Globus pallidus (tissue), 1 donor: ENCODE measurements around the gene SH3PXD2B.
"Not testable (repeated sequence)": the region's sequence is repeated elsewhere in the genome, so short reads cannot be mapped to it uniquely, and the experiment has no call there.

Source experiments
- DNase-seq: peaks from one replicate; pipeline ENCODE4 v3.0.0-alpha.2; 2015; ENCODE audit warnings: low spot score

Gene SH3PXD2B

GRCh38 chr5:172336676-172337285 is 117.5 kb downstream of the SH3PXD2B start:
- no peak for DNase-seq

- no peak for DNase-seq
Measured at GRCh38 chr5:172336264-172336663, 118.1 kb downstream of the SH3PXD2B start.

- no peak for DNase-seq
Measured at GRCh38 chr5:172335721-172336120, 118.6 kb downstream of the SH3PXD2B start.

- no peak for DNase-seq
Measured at GRCh38 chr5:172334641-172335040, 119.7 kb downstream of the SH3PXD2B start.

- no peak for DNase-seq
Measured at GRCh38 chr5:172334196-172334595, 120.1 kb downstream of the SH3PXD2B start.

GRCh38 chr5:172326901-172327300 is 127.4 kb downstream of the SH3PXD2B start:
- not testable (repeated sequence) for DNase-seq

GRCh38 chr5:172325452-172325851 is 128.9 kb downstream of the SH3PXD2B start:
- DNase-seq, result no peak

- no peak for DNase-seq
Measured at GRCh38 chr5:172322028-172322965, 132.0 kb downstream of the SH3PXD2B start.

GRCh38 chr5:172321593-172321992 is 132.7 kb downstream of the SH3PXD2B start:
- DNase-seq, result no peak

GRCh38 chr5:172319708-172320441 is 134.4 kb downstream of the SH3PXD2B start:
- DNase-seq, result no peak

GRCh38 chr5:172315587-172316493 is 138.5 kb downstream of the SH3PXD2B start:
- DNase-seq, result no peak

- DNase-seq, result no peak
Measured at GRCh38 chr5:172313915-172314314, 140.4 kb downstream of the SH3PXD2B start.

GRCh38 chr5:172312286-172312685 is 142.0 kb downstream of the SH3PXD2B start:
- DNase-seq, result no peak

- DNase-seq, result no peak
Measured at GRCh38 chr5:172311605-172312004, 142.7 kb downstream of the SH3PXD2B start.

GRCh38 chr5:172311026-172311425 is 143.3 kb downstream of the SH3PXD2B start:
- no peak for DNase-seq

- DNase-seq, result no peak
Measured at GRCh38 chr5:172305380-172305779, 148.9 kb downstream of the SH3PXD2B start.

- DNase-seq, result no peak
Measured at GRCh38 chr5:172303572-172304335, 150.6 kb downstream of the SH3PXD2B start.

GRCh38 chr5:172303162-172303561 is 151.2 kb downstream of the SH3PXD2B start:
- DNase-seq, result no peak

GRCh38 chr5:172302047-172302710 is 152.1 kb downstream of the SH3PXD2B start:
- DNase-seq, result no peak

GRCh38 chr5:172299916-172300439 is 154.3 kb downstream of the SH3PXD2B start:
- DNase-seq, result no peak
